IMR-90 (cell line): ENCODE results near the gene TFPI. TPM values are rescaled to one million over a fixed set of nuclear protein-coding genes. Genes with fewer than 3 reads are reported as not detected.

Experiments used
- ATAC-seq: fragments of 200-7000 bp; cut with Tn5 transposase; 2 replicates; pipeline ENCODE4 v1.9.1; 2020; ENCODE audit warnings: low read depth, mild to moderate bottlenecking, moderate library complexity
- BruUV-seq: library from RNA; stranded (reverse); fragments of 400-500 nt; replicated peaks from 2 replicates; lab custom pipeline; 2021; lab: Mats Ljungman, UMichigan
- CTCF ChIA-PET: fragments of 300-600 bp; formaldehyde crosslinking; extraction: SDS; loops from one replicate; lab custom pipeline; 2021; ENCODE audit warnings: antibody characterized with exemption; lab: Yijun Ruan, JAX
- POLR2A ChIA-PET: fragments of 300-600 bp; sonication (Branson Sonifier 250); formaldehyde crosslinking; loops from one replicate; lab custom pipeline; 2022; ENCODE audit warnings: antibody characterized with exemption; ENCODE audit not compliant: unreplicated experiment; lab: Charles Lee
- DNase-seq: peaks from one replicate; pipeline ENCODE4 v3.0.0; 2013
- H2AFZ ChIP-seq: replicated peaks from 2 replicates; pipeline ENCODE3; 2013; ENCODE audit warnings: low read length, mild to moderate bottlenecking; ENCODE audit not compliant: poor library complexity
- H2AK5ac ChIP-seq: 2 replicates; pipeline ENCODE4 v1.6.1; 2013; ENCODE audit warnings: low read depth, low read length, inconsistent platforms
- H2AK9ac ChIP-seq: replicated peaks from 2 replicates; pipeline ENCODE3; 2013; ENCODE audit warnings: mild to moderate bottlenecking, low read depth, low read length, moderate library complexity; ENCODE audit not compliant: poor library complexity
- H2BK120ac ChIP-seq: 2 replicates; pipeline ENCODE4 v1.6.1; 2013; ENCODE audit warnings: low read depth, low read length, inconsistent platforms
- H2BK15ac ChIP-seq: 3 replicates; pipeline ENCODE4 v1.6.1; 2013; ENCODE audit warnings: low read depth, low read length, inconsistent platforms
- H2BK20ac ChIP-seq: 2 replicates; pipeline ENCODE4 v1.6.1; 2013; ENCODE audit warnings: low read depth, mild to moderate bottlenecking, inconsistent platforms, low read length, moderate library complexity
- H2BK5ac ChIP-seq: 2 replicates; pipeline ENCODE4 v1.6.1; 2013; ENCODE audit warnings: mild to moderate bottlenecking, low read depth, low read length, inconsistent platforms; ENCODE audit not compliant: poor library complexity, severe bottlenecking
- H3K14ac ChIP-seq: replicated peaks from 2 replicates; pipeline ENCODE4 v1.6.1; 2013; ENCODE audit warnings: low read depth, low read length, inconsistent platforms
- H3K18ac ChIP-seq: 2 replicates; pipeline ENCODE4 v1.6.1; 2013; ENCODE audit warnings: low read depth, low read length, control low read depth
- H3K23ac ChIP-seq: 2 replicates; pipeline ENCODE4 v1.6.1; 2013; ENCODE audit warnings: low read depth, low read length, inconsistent platforms
- H3K27ac ChIP-seq: 2 replicates; pipeline ENCODE4 v1.5.1; 2013; ENCODE audit warnings: mild to moderate bottlenecking, control low read depth, low read length; ENCODE audit not compliant: insufficient read depth
- H3K27me3 ChIP-seq: 2 replicates; pipeline ENCODE4 v1.6.1; 2013; ENCODE audit warnings: low read length; ENCODE audit not compliant: control insufficient read depth, insufficient read depth
- H3K36me3 ChIP-seq: 2 replicates; pipeline ENCODE4 v1.6.1; 2013; ENCODE audit warnings: low read length, mixed read lengths; ENCODE audit not compliant: control insufficient read depth, insufficient read depth
- H3K4ac ChIP-seq: 2 replicates; pipeline ENCODE4 v1.6.1; 2013; ENCODE audit warnings: low read depth, low read length, inconsistent platforms
- H3K4me1 ChIP-seq: 2 replicates; pipeline ENCODE4 v1.6.1; 2013; ENCODE audit warnings: low read length, mixed read lengths; ENCODE audit not compliant: control insufficient read depth, insufficient read depth
- H3K4me2 ChIP-seq: 2 replicates; pipeline ENCODE4 v1.6.1; 2013; ENCODE audit warnings: low read depth, mild to moderate bottlenecking, control low read depth, low read length, moderate library complexity
- H3K4me3 ChIP-seq: 2 replicates; pipeline ENCODE4 v1.5.1; 2013; ENCODE audit warnings: low read depth, mild to moderate bottlenecking, control low read depth, low read length, moderate library complexity; ENCODE audit not compliant: insufficient read depth
- H3K56ac ChIP-seq: 2 replicates; pipeline ENCODE4 v1.6.1; 2013; ENCODE audit warnings: low read length, inconsistent platforms; ENCODE audit not compliant: insufficient read depth; ENCODE audit errors: extremely low read depth
- H3K79me1 ChIP-seq, 2 experiments: 2 replicates each; pipeline ENCODE4 v1.6.1; 2013; ENCODE audit warnings: low read length in 2 of 2, inconsistent platforms in 1 of 2, low read depth in 1 of 2
- H3K9ac ChIP-seq: 2 replicates; pipeline ENCODE4 v1.6.1; 2013; ENCODE audit warnings: low read depth, low read length, control low read depth
- H3K9me1 ChIP-seq: 2 replicates; pipeline ENCODE4 v1.6.1; 2013; ENCODE audit warnings: low read length, inconsistent platforms; ENCODE audit not compliant: insufficient read depth
- H3K9me3 ChIP-seq: 2 replicates; pipeline ENCODE4 v1.6.1; 2013; ENCODE audit warnings: low read length; ENCODE audit not compliant: control insufficient read depth, insufficient read depth
- H4K20me1 ChIP-seq: 2 replicates; pipeline ENCODE4 v1.6.1; 2013; ENCODE audit warnings: low read length, inconsistent platforms; ENCODE audit not compliant: insufficient read depth
- H4K5ac ChIP-seq: 2 replicates; pipeline ENCODE4 v1.6.1; 2013; ENCODE audit warnings: mild to moderate bottlenecking, low read depth, low read length, control low read depth
- H4K8ac ChIP-seq, 2 experiments: 2 replicates each; pipeline ENCODE4 v1.6.1; 2013; ENCODE audit warnings: low read depth in 2 of 2, low read length in 2 of 2, control low read depth in 1 of 2, inconsistent platforms in 1 of 2
- H4K91ac ChIP-seq: 2 replicates; pipeline ENCODE4 v1.6.1; 2013; ENCODE audit warnings: low read depth, low read length, inconsistent platforms; ENCODE audit not compliant: insufficient read depth
- BHLHE40 ChIP-seq: fragments of 150-350 bp; IDR thresholded peaks from 2 replicates; pipeline ENCODE4 v1.6.1; 2016; ENCODE audit warnings: mild to moderate bottlenecking, low read depth, low read length
- CEBPB ChIP-seq: IDR thresholded peaks from 2 replicates; pipeline ENCODE4 v1.6.1; 2012; ENCODE audit warnings: low read depth, low read length, improper control_type of control experiment
- CHD1 ChIP-seq: IDR thresholded peaks from 2 replicates; pipeline ENCODE4 v1.6.1; 2012; ENCODE audit warnings: low read depth, low read length, improper control_type of control experiment
- MAFK ChIP-seq: IDR thresholded peaks from 2 replicates; pipeline ENCODE4 v1.6.1; 2012; ENCODE audit warnings: low read depth, low read length, improper control_type of control experiment
- MAZ ChIP-seq: IDR thresholded peaks from 2 replicates; pipeline ENCODE4 v1.6.1; 2012; ENCODE audit warnings: low read depth, mild to moderate bottlenecking, low read length, improper control_type of control experiment, moderate library complexity, borderline replicate concordance
- POLR2A ChIP-seq: IDR thresholded peaks from 2 replicates; pipeline ENCODE4 v1.6.1; 2012; ENCODE audit warnings: mild to moderate bottlenecking, low read depth, low read length
- RAD21 ChIP-seq: IDR thresholded peaks from 2 replicates; pipeline ENCODE4 v1.6.1; 2012; ENCODE audit warnings: low read length, improper control_type of control experiment
- RCOR1 ChIP-seq: IDR thresholded peaks from 2 replicates; pipeline ENCODE4 v1.6.1; 2012; ENCODE audit warnings: mild to moderate bottlenecking, low read length, improper control_type of control experiment; ENCODE audit not compliant: insufficient replicate concordance
- RFX5 ChIP-seq: IDR thresholded peaks from 2 replicates; pipeline ENCODE4 v1.8.0; 2012; ENCODE audit warnings: low read depth, mild to moderate bottlenecking, low read length, moderate library complexity
- SMC3 ChIP-seq: fragments of 150-350 bp; IDR thresholded peaks from 2 replicates; pipeline ENCODE4 v1.6.1; 2016; ENCODE audit warnings: low read depth, mild to moderate bottlenecking, antibody characterized with exemption, low read length, moderate library complexity
- WGBS, 2 experiments: methylation state at CpG; one replicate each; pipeline versions ENCODE4 v1.1.5 to v1.1.7; 2013; ENCODE audit warnings: missing lambda C conversion rate in 2 of 2; ENCODE audit not compliant: insufficient read length in 1 of 2; ENCODE audit errors: extremely low coverage in 2 of 2; 5-methylcytosine and 5-hydroxymethylcytosine counted together
- dilution Hi-C: fragments of 300-500 bp; cut with HindIII; formaldehyde crosslinking; loops from one replicate; pipeline ENCODE4 v1.14.3; 2018; ENCODE audit warnings: low sequenced_read_pairs; ENCODE audit not compliant: unreplicated experiment
- in situ Hi-C: fragments of 300-500 bp; cut with MboI; formaldehyde crosslinking; loops from 3 replicates; pipeline ENCODE4 v1.14.3; 2019; ENCODE audit warnings: low sequenced_read_pairs, inconsistent platforms, mixed read lengths
- intact Hi-C: fragments of 100-400 bp; cut with micrococcal nuclease; formaldehyde crosslinking; loops from 2 replicates; pipeline ENCODE4 v1.10.0; 2022
- polyA plus RNA-seq, 3 experiments: library from polyadenylated mRNA; depleted of rRNA; stranded (reverse); fragments of >200 nt; gene quantifications; 2 replicates each; pipeline ENCODE4 v1.2.3, GENCODE V29; 2012; ENCODE audit warnings: low replicate concordance in 1 of 3
- total RNA-seq: library from RNA; depleted of rRNA; stranded (reverse); fragments of >200 nt; gene quantifications from 2 replicates; pipeline ENCODE4 v1.2.3, GENCODE V29; 2012
- TF ChIP-seq, protein P1 (sequence below): conservative IDR thresholded peaks from 2 replicates; pipeline ENCODE4 v1.5.1; 2012; ENCODE audit warnings: mild to moderate bottlenecking, low read depth, low read length, improper control_type of control experiment
- TF ChIP-seq, protein P2 (sequence below): fragments of 150-350 bp; IDR thresholded peaks from 2 replicates; pipeline ENCODE4 v1.6.1; 2017; ENCODE audit warnings: mild to moderate bottlenecking, antibody characterized with exemption, low read length, low read depth
- TF ChIP-seq, protein P3 (sequence below): fragments of 150-350 bp; IDR thresholded peaks from 2 replicates; pipeline ENCODE4 v1.6.1; 2016; ENCODE audit warnings: low read depth, mild to moderate bottlenecking, low read length, moderate library complexity, borderline replicate concordance

TFPI gene
- total and polyA plus RNA-seq, 2 of the 4 experiments (the other 2 are of a cell fraction) = 33.9 to 83.0 TPM

DNA sequence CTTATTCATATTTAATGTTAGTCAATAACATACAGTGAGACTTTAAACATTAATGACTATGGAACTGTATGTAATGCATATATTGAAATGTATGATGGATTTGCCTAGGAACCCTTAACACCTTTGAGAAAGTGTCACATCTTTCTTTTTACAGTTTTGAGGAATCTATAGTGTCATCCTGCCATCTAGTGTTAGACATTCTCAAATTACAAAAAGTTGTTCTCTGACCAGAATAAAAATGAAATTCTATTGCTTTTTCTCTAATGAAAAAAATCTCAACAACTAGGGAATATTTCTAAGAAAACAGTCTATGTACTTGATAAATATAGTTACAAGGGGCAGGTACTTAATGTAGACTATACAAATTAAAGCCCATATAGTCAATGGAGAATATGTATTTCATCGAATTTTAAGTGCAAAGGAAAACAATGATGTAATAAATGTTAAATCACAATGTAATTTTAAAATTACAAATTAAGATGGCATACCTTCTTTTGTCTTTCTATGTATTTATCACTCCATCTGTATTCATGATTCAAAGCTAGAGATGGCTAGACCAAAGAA, 101.1 kb downstream of the TFPI start:
- no peak for TF ChIP-seq MAFK
- TF ChIP-seq CHD1 = no peak
- TF ChIP-seq, protein P1, sequence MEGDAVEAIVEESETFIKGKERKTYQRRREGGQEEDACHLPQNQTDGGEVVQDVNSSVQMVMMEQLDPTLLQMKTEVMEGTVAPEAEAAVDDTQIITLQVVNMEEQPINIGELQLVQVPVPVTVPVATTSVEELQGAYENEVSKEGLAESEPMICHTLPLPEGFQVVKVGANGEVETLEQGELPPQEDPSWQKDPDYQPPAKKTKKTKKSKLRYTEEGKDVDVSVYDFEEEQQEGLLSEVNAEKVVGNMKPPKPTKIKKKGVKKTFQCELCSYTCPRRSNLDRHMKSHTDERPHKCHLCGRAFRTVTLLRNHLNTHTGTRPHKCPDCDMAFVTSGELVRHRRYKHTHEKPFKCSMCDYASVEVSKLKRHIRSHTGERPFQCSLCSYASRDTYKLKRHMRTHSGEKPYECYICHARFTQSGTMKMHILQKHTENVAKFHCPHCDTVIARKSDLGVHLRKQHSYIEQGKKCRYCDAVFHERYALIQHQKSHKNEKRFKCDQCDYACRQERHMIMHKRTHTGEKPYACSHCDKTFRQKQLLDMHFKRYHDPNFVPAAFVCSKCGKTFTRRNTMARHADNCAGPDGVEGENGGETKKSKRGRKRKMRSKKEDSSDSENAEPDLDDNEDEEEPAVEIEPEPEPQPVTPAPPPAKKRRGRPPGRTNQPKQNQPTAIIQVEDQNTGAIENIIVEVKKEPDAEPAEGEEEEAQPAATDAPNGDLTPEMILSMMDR = peak; percentile 59
- TF ChIP-seq RFX5 = no peak
- TF ChIP-seq, protein P2, sequence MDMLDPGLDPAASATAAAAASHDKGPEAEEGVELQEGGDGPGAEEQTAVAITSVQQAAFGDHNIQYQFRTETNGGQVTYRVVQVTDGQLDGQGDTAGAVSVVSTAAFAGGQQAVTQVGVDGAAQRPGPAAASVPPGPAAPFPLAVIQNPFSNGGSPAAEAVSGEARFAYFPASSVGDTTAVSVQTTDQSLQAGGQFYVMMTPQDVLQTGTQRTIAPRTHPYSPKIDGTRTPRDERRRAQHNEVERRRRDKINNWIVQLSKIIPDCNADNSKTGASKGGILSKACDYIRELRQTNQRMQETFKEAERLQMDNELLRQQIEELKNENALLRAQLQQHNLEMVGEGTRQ = no peak
- TF ChIP-seq SMC3 = peak; percentile 62
- TF ChIP-seq RCOR1 = no peak
- TF ChIP-seq CEBPB = no peak
- TF ChIP-seq RAD21 = peak; percentile 67
- TF ChIP-seq BHLHE40 = no peak
- TF ChIP-seq MAZ = no peak
- TF ChIP-seq, protein P3, sequence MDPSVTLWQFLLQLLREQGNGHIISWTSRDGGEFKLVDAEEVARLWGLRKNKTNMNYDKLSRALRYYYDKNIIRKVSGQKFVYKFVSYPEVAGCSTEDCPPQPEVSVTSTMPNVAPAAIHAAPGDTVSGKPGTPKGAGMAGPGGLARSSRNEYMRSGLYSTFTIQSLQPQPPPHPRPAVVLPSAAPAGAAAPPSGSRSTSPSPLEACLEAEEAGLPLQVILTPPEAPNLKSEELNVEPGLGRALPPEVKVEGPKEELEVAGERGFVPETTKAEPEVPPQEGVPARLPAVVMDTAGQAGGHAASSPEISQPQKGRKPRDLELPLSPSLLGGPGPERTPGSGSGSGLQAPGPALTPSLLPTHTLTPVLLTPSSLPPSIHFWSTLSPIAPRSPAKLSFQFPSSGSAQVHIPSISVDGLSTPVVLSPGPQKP = no peak
- no peak for TF ChIP-seq POLR2A
- Histone ChIP-seq H2BK5ac (no peak overlapping the region), H3K79me1 (no peaks in the 10 kb centered on the region), H3K9ac (no peak overlapping the region), H4K8ac (no peak overlapping the region), H3K9me3 (no peaks in the 10 kb centered on the region), H2AK9ac (no peak overlapping the region), H3K4ac (no peak overlapping the region), H3K36me3 (no peaks in the 10 kb centered on the region), H4K5ac (no peak overlapping the region), H3K4me2 (no peak overlapping the region), H3K4me1 (no peaks in the 10 kb centered on the region), H3K4me3 (no peak overlapping the region), H3K14ac (no peak overlapping the region), H3K56ac (no peak overlapping the region), H3K18ac (no peak overlapping the region), H2BK15ac (no peak overlapping the region), H3K9me1 (no peaks in the 10 kb centered on the region), H2BK20ac (no peak overlapping the region), H2AFZ (no peak overlapping the region), H3K27me3 (no peaks in the 10 kb centered on the region), H2AK5ac (no peak overlapping the region), H4K20me1 (no peaks in the 10 kb centered on the region), H2BK120ac (no peak overlapping the region), H3K23ac (no peak overlapping the region), H3K27ac (no peak overlapping the region), H4K91ac (no peak overlapping the region)
- peak; percentile 13 for DNase-seq
- ATAC-seq = no peak
- dilution Hi-C loops (no loop called here), in situ Hi-C loops (loop anchor here (25.0 kb wide), 1 partner anchor 941 kb away; no protein-coding TSS in a partner anchor), intact Hi-C loops (loop anchor here (1.0 to 10.0 kb wide), 4 partner anchors 315 to 948 kb away; no protein-coding TSS in a partner anchor)
- no CpG with 5 or more reads among the region's 1 CpG for WGBS, 2 experiments
- ChIA-PET CTCF (interaction anchor here (0.7 to 0.9 kb wide), 2 partner anchors 315 to 549 kb away, joined by 4 to 5 read pairs; no protein-coding TSS in a partner anchor), POLR2A (no interaction called here)
- no TSS peak for BruUV-seq
